H1 (cell line): ENCODE measurements around the gene FAM210A. TPM values are rescaled to one million over a fixed set of nuclear protein-coding genes. Genes with fewer than 3 reads are reported as not detected.

Experiments used
- CTCF ChIA-PET: fragments of 300-600 bp; sonication (Branson Sonifier 250); formaldehyde crosslinking; loops from one replicate; lab custom pipeline; 2021; ENCODE audit not compliant: partially characterized antibody; lab: Charles Lee
- POLR2A ChIA-PET: fragments of 300-600 bp; sonication (Branson Sonifier 250); formaldehyde crosslinking; loops from one replicate; lab custom pipeline; 2021; ENCODE audit warnings: inconsistent platforms; ENCODE audit not compliant: partially characterized antibody; lab: Charles Lee
- DNase-seq, 2 experiments: peaks; one replicate each; pipeline versions ENCODE4 v3.0.0 to v3.0.0-alpha.2; 2010 to 2022; ENCODE audit warnings: low spot score in 2 of 2, low read depth in 1 of 2, mixed read lengths in 1 of 2
- FAIRE-seq: peaks from 2 replicates; lab custom pipeline; 2011; peaks lifted over from hg19 to GRCh38; lab: Jason Lieb, UNC
- H2AFZ ChIP-seq: 2 replicates; pipeline ENCODE4 v1.8.1; 2012; ENCODE audit warnings: low read length, inconsistent platforms
- H2AK5ac ChIP-seq: 2 replicates; pipeline ENCODE4 v1.6.1; 2013; ENCODE audit warnings: low read depth, low read length
- H2BK120ac ChIP-seq: replicated peaks from 2 replicates; pipeline ENCODE3; 2013; ENCODE audit warnings: low read depth, low read length, inconsistent platforms
- H2BK12ac ChIP-seq: 2 replicates; pipeline ENCODE4 v1.6.1; 2013; ENCODE audit warnings: low read depth, low read length
- H2BK15ac ChIP-seq: 2 replicates; pipeline ENCODE4 v1.6.1; 2013; ENCODE audit warnings: low read length
- H2BK20ac ChIP-seq: 2 replicates; pipeline ENCODE4 v1.6.1; 2013; ENCODE audit warnings: low read length
- H2BK5ac ChIP-seq: 2 replicates; pipeline ENCODE4 v1.6.1; 2013; ENCODE audit warnings: low read depth, low read length
- H3K14ac ChIP-seq: 2 replicates; pipeline ENCODE4 v1.6.1; 2013; ENCODE audit warnings: inconsistent platforms; ENCODE audit not compliant: insufficient read length
- H3K18ac ChIP-seq: 2 replicates; pipeline ENCODE4 v1.6.1; 2013; ENCODE audit warnings: low read length; ENCODE audit errors: extremely low read depth
- H3K23ac ChIP-seq: 2 replicates; pipeline ENCODE4 v1.6.1; 2013; ENCODE audit warnings: inconsistent platforms; ENCODE audit not compliant: insufficient read length
- H3K23me2 ChIP-seq: 2 replicates; pipeline ENCODE4 v1.6.1; 2013; ENCODE audit warnings: low read depth, low read length
- H3K27ac ChIP-seq: 2 replicates; pipeline ENCODE4 v1.6.1; 2011; ENCODE audit warnings: low read depth, low read length, inconsistent platforms
- H3K27me3 ChIP-seq, 4 experiments: replicated peaks in 1 of 4; 1 replicate in 1 of 4; 2 replicates in 3 of 4; pipeline versions ENCODE4 v1.6.1 to v1.8.1; 2011 to 2013; ENCODE audit warnings: low read length in 3 of 4, mild to moderate bottlenecking in 3 of 4, inconsistent platforms in 2 of 4, mixed read lengths in 2 of 4, moderate library complexity in 1 of 4; ENCODE audit not compliant: control insufficient read depth in 3 of 4, insufficient read depth in 3 of 4; ENCODE audit errors: extremely low read depth in 1 of 4
- H3K36me3 ChIP-seq, 4 experiments: 2 replicates each; pipeline versions ENCODE4 v1.6.1 to v1.8.1; 2011 to 2013; ENCODE audit warnings: mild to moderate bottlenecking in 4 of 4, low read length in 3 of 4, moderate library complexity in 2 of 4, control low read depth in 1 of 4, inconsistent platforms in 1 of 4; ENCODE audit not compliant: insufficient read depth in 4 of 4, control insufficient read depth in 2 of 4
- H3K4ac ChIP-seq: replicated peaks from 2 replicates; pipeline ENCODE3; 2013; ENCODE audit warnings: low read length, low read depth, mixed read lengths, inconsistent platforms; ENCODE audit not compliant: insufficient read length
- H3K4me1 ChIP-seq, 4 experiments: replicated peaks in 1 of 4; 1 replicate in 1 of 4; 2 replicates in 3 of 4; pipeline versions ENCODE4 v1.6.1 to v1.8.1; 2011 to 2013; ENCODE audit warnings: low read length in 3 of 4, inconsistent platforms in 2 of 4, mixed read lengths in 1 of 4; ENCODE audit not compliant: insufficient read depth in 4 of 4, control insufficient read depth in 3 of 4
- H3K4me2 ChIP-seq, 2 experiments: 2 replicates each; pipeline versions ENCODE4 v1.6.1 to v1.8.1; 2011 to 2013; ENCODE audit warnings: low read depth in 2 of 2, low read length in 2 of 2, control low read depth in 1 of 2, inconsistent platforms in 1 of 2, mild to moderate bottlenecking in 1 of 2; ENCODE audit not compliant: insufficient read depth in 1 of 2
- H3K4me3 ChIP-seq, 4 experiments: fragments of 200-600, 300-600 bp in 1 of 4; sonication (generic), shearing (Covaris generic), sonication (Bioruptor Twin) in 1 of 4; 2 replicates each; pipeline versions ENCODE4 v1.5.1 to v1.8.1; 2011 to 2016; ENCODE audit warnings: low read length in 4 of 4, low read depth in 3 of 4, control low read depth in 2 of 4, inconsistent platforms in 2 of 4, mild to moderate bottlenecking in 2 of 4, mixed read lengths in 1 of 4, moderate library complexity in 1 of 4; ENCODE audit not compliant: insufficient read depth in 2 of 4; ENCODE audit errors: extremely low read depth in 1 of 4
- H3K56ac ChIP-seq: replicated peaks from 2 replicates; pipeline ENCODE3; 2013; ENCODE audit warnings: low read depth, mild to moderate bottlenecking, mixed read lengths, low read length, inconsistent platforms; ENCODE audit not compliant: insufficient read length
- H3K79me1 ChIP-seq: 2 replicates; pipeline ENCODE4 v1.6.1; 2013; ENCODE audit warnings: low read depth, low read length, control low read depth
- H3K79me2 ChIP-seq, 2 experiments: 2 replicates each; pipeline versions ENCODE4 v1.6.1 to v1.8.1; 2012 to 2013; ENCODE audit warnings: low read length in 2 of 2, mild to moderate bottlenecking in 2 of 2, inconsistent platforms in 1 of 2; ENCODE audit not compliant: insufficient read depth in 2 of 2, control insufficient read depth in 1 of 2
- H3K9ac ChIP-seq, 4 experiments: replicated peaks in 1 of 4; 1 replicate in 1 of 4; 2 replicates in 3 of 4; pipeline versions ENCODE4 v1.6.1 to v1.8.1; 2011 to 2013; ENCODE audit warnings: low read depth in 3 of 4, low read length in 3 of 4, control low read depth in 2 of 4, mild to moderate bottlenecking in 2 of 4, moderate library complexity in 2 of 4, inconsistent platforms in 1 of 4; ENCODE audit errors: extremely low read depth in 1 of 4
- H3K9me3 ChIP-seq, 2 experiments: 2 replicates each; pipeline versions ENCODE4 v1.6.1 to v1.8.1; 2012 to 2013; ENCODE audit warnings: mild to moderate bottlenecking in 2 of 2, moderate library complexity in 2 of 2, control low read depth in 1 of 2, inconsistent platforms in 1 of 2, low read depth in 1 of 2, low read length in 1 of 2, mixed read lengths in 1 of 2; ENCODE audit not compliant: insufficient read depth in 2 of 2
- H4K20me1 ChIP-seq, 2 experiments: replicated peaks in 1 of 2; 2 replicates each; pipeline versions ENCODE3 to v1.8.1; 2011 to 2013; ENCODE audit warnings: inconsistent platforms in 2 of 2, low read length in 2 of 2, mild to moderate bottlenecking in 1 of 2; ENCODE audit not compliant: insufficient read depth in 2 of 2, control insufficient read depth in 1 of 2
- H4K5ac ChIP-seq: 2 replicates; pipeline ENCODE4 v1.6.1; 2013; ENCODE audit warnings: low read length, low read depth, mixed read lengths, inconsistent platforms; ENCODE audit not compliant: insufficient read length
- H4K8ac ChIP-seq: 2 replicates; pipeline ENCODE4 v1.8.0; 2013; ENCODE audit warnings: mild to moderate bottlenecking, moderate library complexity, low read length, inconsistent platforms; ENCODE audit not compliant: insufficient read depth; ENCODE audit errors: extremely low read depth
- H4K91ac ChIP-seq: replicated peaks from 2 replicates; pipeline ENCODE3; 2013; ENCODE audit warnings: low read length, mixed read lengths, inconsistent platforms; ENCODE audit not compliant: insufficient read length
- BACH1 ChIP-seq: IDR thresholded peaks from 2 replicates; pipeline ENCODE4 v1.6.1; 2012; ENCODE audit warnings: low read length, improper control_type of control experiment
- BCL11A ChIP-seq, 2 experiments: IDR thresholded peaks; one replicate each; pipeline ENCODE4 v1.6.1; 2011; ENCODE audit warnings: low read depth in 2 of 2, low read length in 2 of 2, mild to moderate bottlenecking in 2 of 2
- EGR1 ChIP-seq: IDR thresholded peaks from 2 replicates; pipeline ENCODE4 v1.6.1; 2011; ENCODE audit warnings: low read depth, low read length, borderline replicate concordance
- GTF2F1 ChIP-seq: IDR thresholded peaks from 2 replicates; pipeline ENCODE4 v1.6.1; 2012; ENCODE audit warnings: low read depth, low read length, improper control_type of control experiment, borderline replicate concordance
- KDM4A ChIP-seq: IDR thresholded peaks from one replicate; pipeline ENCODE4 v1.7.1; 2012; ENCODE audit warnings: low read depth, mild to moderate bottlenecking, moderate library complexity, low read length, inconsistent platforms; ENCODE audit not compliant: severe bottlenecking
- MAFK ChIP-seq: IDR thresholded peaks from 2 replicates; pipeline ENCODE4 v1.6.1; 2012; ENCODE audit warnings: low read depth, mild to moderate bottlenecking, improper control_type of control experiment, low read length
- NANOG ChIP-seq: IDR thresholded peaks from 2 replicates; pipeline ENCODE4 v1.6.1; 2011; ENCODE audit warnings: low read length, low read depth, mild to moderate bottlenecking, inconsistent platforms; ENCODE audit not compliant: insufficient read depth, poor library complexity, severe bottlenecking
- PHF8 ChIP-seq: fragments of 200-600 bp; sonication (generic); conservative IDR thresholded peaks from 2 replicates; pipeline ENCODE4 v1.7.1; 2012; ENCODE audit warnings: low read depth, mild to moderate bottlenecking, inconsistent platforms, low read length, moderate library complexity
- POLR2A ChIP-seq, 2 experiments: IDR thresholded peaks; 1 replicate in 1 of 2; 2 replicates in 1 of 2; pipeline ENCODE4 v1.6.1; 2011; ENCODE audit warnings: low read depth in 2 of 2, low read length in 2 of 2, mild to moderate bottlenecking in 2 of 2; ENCODE audit errors: control extremely low read depth in 1 of 2
- POU5F1 ChIP-seq: IDR thresholded peaks from 2 replicates; pipeline ENCODE4 v1.6.1; 2011; ENCODE audit warnings: low read depth, mild to moderate bottlenecking, low read length, moderate library complexity
- RXRA ChIP-seq: IDR thresholded peaks from 2 replicates; pipeline ENCODE4 v1.6.1; 2011; ENCODE audit warnings: low read depth, mild to moderate bottlenecking, low read length, moderate library complexity; ENCODE audit not compliant: insufficient read depth
- SIRT6 ChIP-seq: IDR thresholded peaks from one replicate; pipeline ENCODE4 v1.7.1; 2012; ENCODE audit warnings: low read length, inconsistent platforms
- SP2 ChIP-seq: IDR thresholded peaks from 2 replicates; pipeline ENCODE4 v1.6.1; 2012; ENCODE audit warnings: mild to moderate bottlenecking, low read length, inconsistent platforms
- polyA plus RNA-seq, 7 experiments: library from polyadenylated mRNA; depleted of rRNA in 3 of 7; stranded (reverse) in 5 of 7; unstranded in 2 of 7; fragments of >200 nt in 5 of 7; fragments of 200-250 nt in 2 of 7; gene quantifications; 1 replicate in 5 of 7; 2 replicates in 1 of 7; 4 replicates in 1 of 7; pipeline versions ENCODE4 v1.2.1 to v1.2.3, GENCODE V29; 2011 to 2013; ENCODE audit warnings: missing spikeins in 2 of 7, mixed read lengths in 2 of 7
- total RNA-seq: library from RNA; stranded (reverse); fragmentation: NEBNext Ultra II Directional; extraction: Animal tissue kit (Norgen Biotek cat#: 25700); gene quantifications from 2 replicates; pipeline ENCODE4 v1.2.1, GENCODE V29; 2021
- TF ChIP-seq, protein P1 (sequence below): IDR thresholded peaks from 2 replicates; pipeline ENCODE4 v1.6.1; 2011; ENCODE audit warnings: low read depth, mild to moderate bottlenecking, low read length; ENCODE audit not compliant: insufficient read depth

Gene FAM210A
- total and polyA plus RNA-seq, 2 of the 8 experiments (the other 6 are each of a cell fraction or from before 2014, with no cell fraction given): 8.2 to 25.4 TPM

GRCh38 chr18:13756671-13757070 lies 30.3 kb upstream of the FAM210A start:
- H3K79me1 ChIP-seq: no peaks in the 10 kb centered on the region
- no peak overlapping the region for H3K18ac ChIP-seq
- no peak overlapping the region for H4K5ac ChIP-seq
- no peak overlapping the region for H2BK120ac ChIP-seq
- H2BK15ac ChIP-seq: no peak overlapping the region
- ChIA-PET CTCF (no interaction called here), POLR2A (interaction anchor here (1.0 kb wide), 1 partner anchor 11 kb away, joined by 3 read pairs; no protein-coding TSS in a partner anchor)
- no peaks in the 10 kb centered on the region for H3K23me2 ChIP-seq
- no peak overlapping the region for H2BK5ac ChIP-seq
- no peak overlapping the region for H3K4me2 ChIP-seq
- H3K4me1 ChIP-seq: no peaks in the 10 kb centered on the region
- H2AK5ac ChIP-seq: no peak overlapping the region
- no peak overlapping the region for H3K56ac ChIP-seq
- no peak overlapping the region for H4K91ac ChIP-seq
- H3K9me3 ChIP-seq: no peaks in the 10 kb centered on the region
- no peak overlapping the region for H3K9ac ChIP-seq
- TF ChIP-seq POU5F1 (no peak), MAFK (no peak), BCL11A (IDR thresholded peaks at IDR 0.05; ENCODE audit: low read depth in 2 of 2, low read length in 2 of 2) (no peak), PHF8 (no peak), POLR2A (IDR thresholded peaks at IDR 0.05; ENCODE audit: control extremely low read depth in 1 of 2, low read depth in 2 of 2, low read length in 2 of 2) (no peak), BACH1 (no peak), RXRA (no peak), KDM4A (no peak), NANOG (no peak), EGR1 (no peak), GTF2F1 (no peak), SP2 (no peak), SIRT6 (no peak)
- TF ChIP-seq, protein P1, sequence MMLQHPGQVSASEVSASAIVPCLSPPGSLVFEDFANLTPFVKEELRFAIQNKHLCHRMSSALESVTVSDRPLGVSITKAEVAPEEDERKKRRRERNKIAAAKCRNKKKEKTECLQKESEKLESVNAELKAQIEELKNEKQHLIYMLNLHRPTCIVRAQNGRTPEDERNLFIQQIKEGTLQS: no peak
- no peaks in the 10 kb centered on the region for H4K20me1 ChIP-seq
- FAIRE-seq (no peak), DNase-seq (no peak)
- no peak overlapping the region for H4K8ac ChIP-seq
- H3K14ac ChIP-seq: no peak overlapping the region
- no peaks in the 10 kb centered on the region for H3K27me3 ChIP-seq
- H3K23ac ChIP-seq: no peak overlapping the region
- no peak overlapping the region for H3K4me3 ChIP-seq
- no peaks in the 10 kb centered on the region for H3K79me2 ChIP-seq
- H2BK20ac ChIP-seq: no peak overlapping the region
- no peak overlapping the region for H3K27ac ChIP-seq
- H2BK12ac ChIP-seq: no peak overlapping the region
- H2AFZ ChIP-seq: no peak overlapping the region
- H3K36me3 ChIP-seq: peaks cover 3 to 52% (median 31%) of the 10 kb centered on the region in 4 experiments
- H3K4ac ChIP-seq: no peak overlapping the region
